ENCODE results near the gene PTGIS.

DNA sequence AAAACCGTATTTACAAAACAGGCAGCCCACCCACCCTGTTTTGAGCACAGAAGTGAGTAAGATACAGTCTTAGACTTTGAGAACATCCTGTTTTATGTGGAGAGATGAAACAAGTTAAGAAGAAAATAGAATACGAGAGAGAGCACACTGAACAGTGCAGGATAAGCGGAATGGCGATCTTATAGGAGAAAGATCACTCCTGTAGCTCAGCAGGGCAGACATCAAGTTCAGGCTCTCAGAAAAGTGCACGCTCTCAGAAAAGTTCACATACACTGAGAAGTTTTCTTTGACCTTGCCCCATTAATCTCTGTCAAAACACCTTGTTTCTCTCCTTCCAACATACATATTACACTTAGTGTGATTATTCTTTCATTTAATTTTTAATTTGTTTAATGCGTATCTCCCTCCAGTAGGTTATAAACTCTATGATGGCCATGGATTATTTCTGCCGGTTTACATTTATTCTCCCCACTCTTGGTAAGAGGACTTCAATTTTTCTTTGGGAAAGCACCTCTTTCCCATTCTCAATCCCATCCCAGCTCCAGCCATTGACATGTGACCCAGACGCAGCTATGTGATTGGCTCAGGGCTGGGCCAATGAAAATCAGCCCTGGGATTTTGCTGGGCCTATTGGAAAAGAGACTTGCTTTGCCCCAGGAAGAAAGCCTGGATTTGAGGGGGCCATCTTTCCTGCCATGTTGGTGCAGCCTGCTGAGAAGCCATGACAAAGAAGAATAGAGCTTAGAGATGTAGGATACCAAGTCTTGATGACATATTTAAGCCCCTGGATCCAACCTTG, 101.6 kb downstream of the PTGIS start:
- TF ChIP-seq, protein P1, sequence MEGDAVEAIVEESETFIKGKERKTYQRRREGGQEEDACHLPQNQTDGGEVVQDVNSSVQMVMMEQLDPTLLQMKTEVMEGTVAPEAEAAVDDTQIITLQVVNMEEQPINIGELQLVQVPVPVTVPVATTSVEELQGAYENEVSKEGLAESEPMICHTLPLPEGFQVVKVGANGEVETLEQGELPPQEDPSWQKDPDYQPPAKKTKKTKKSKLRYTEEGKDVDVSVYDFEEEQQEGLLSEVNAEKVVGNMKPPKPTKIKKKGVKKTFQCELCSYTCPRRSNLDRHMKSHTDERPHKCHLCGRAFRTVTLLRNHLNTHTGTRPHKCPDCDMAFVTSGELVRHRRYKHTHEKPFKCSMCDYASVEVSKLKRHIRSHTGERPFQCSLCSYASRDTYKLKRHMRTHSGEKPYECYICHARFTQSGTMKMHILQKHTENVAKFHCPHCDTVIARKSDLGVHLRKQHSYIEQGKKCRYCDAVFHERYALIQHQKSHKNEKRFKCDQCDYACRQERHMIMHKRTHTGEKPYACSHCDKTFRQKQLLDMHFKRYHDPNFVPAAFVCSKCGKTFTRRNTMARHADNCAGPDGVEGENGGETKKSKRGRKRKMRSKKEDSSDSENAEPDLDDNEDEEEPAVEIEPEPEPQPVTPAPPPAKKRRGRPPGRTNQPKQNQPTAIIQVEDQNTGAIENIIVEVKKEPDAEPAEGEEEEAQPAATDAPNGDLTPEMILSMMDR (IDR thresholded peaks at IDR 0.05) = no peak
- TF ChIP-seq POLR2A (IDR thresholded peaks at IDR 0.05) = no peak

Data from Peyer's patch (tissue), 4 donors.